ENCODE data around the gene PTPRD. TPM values are rescaled to one million over a fixed set of nuclear protein-coding genes. Genes with fewer than 3 reads are reported as not detected.

The PTPRD gene
- total and polyA plus RNA-seq, 2 of the 4 experiments (the other 2 are of a cell fraction): 0.07 to 0.18 TPM

DNA sequence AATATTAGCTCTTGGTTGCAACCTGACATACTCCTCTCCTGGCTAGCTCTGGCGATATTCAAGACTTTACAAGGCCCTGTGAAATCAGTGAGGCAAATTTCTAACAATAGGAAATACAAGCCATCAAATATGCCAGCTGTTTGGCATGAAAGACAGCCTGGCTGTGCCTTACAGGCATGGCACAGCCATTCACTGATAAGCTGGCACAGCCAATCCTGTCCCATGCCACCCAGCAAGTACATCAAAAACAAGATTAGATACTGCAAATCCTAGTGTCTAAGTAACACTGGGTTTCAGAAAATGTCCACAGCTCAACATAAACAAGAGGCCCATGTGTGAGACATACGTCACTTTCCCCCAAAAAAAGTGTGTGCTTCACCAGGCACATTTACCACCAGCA lies 1767.4 kb downstream of the PTPRD start:
- H3K79me1 ChIP-seq (ENCODE audit: low read depth in 1 of 2, low read length in 2 of 2): no peaks in the 10 kb centered on the region

More for the DNA sequence above, 1767.4 kb downstream of the PTPRD start:
- CTCF ChIA-PET: no interaction called here
- no peak overlapping the region for H2BK5ac ChIP-seq (ENCODE audit: low read depth, low read length, poor library complexity, severe bottlenecking)
- H3K56ac ChIP-seq (ENCODE audit: extremely low read depth, insufficient read depth, low read length): no peak overlapping the region
- H3K14ac ChIP-seq (replicated peaks; ENCODE audit: low read depth, low read length): no peak overlapping the region
- no peak for DNase-seq
- H3K9me3 ChIP-seq (ENCODE audit: control insufficient read depth, insufficient read depth, low read length): no peaks in the 10 kb centered on the region
- no peak overlapping the region for H4K91ac ChIP-seq (ENCODE audit: insufficient read depth, low read depth, low read length)
- H3K36me3 ChIP-seq (ENCODE audit: control insufficient read depth, insufficient read depth, low read length): no peaks in the 10 kb centered on the region
- no peaks in the 10 kb centered on the region for H4K20me1 ChIP-seq (ENCODE audit: insufficient read depth, low read length)
- no TSS peak for BruUV-seq (replicated peaks)
- no peak overlapping the region for H2AFZ ChIP-seq (replicated peaks; ENCODE audit: low read length, poor library complexity)
- H3K23ac ChIP-seq (ENCODE audit: low read depth, low read length): no peak overlapping the region
- no peak overlapping the region for H4K8ac ChIP-seq (ENCODE audit: low read depth in 2 of 2, low read length in 2 of 2)
- no peaks in the 10 kb centered on the region for H3K27me3 ChIP-seq (ENCODE audit: control insufficient read depth, insufficient read depth, low read length)
- H2BK120ac ChIP-seq (ENCODE audit: low read depth, low read length): no peak overlapping the region
- no peak overlapping the region for H3K4me3 ChIP-seq (ENCODE audit: insufficient read depth, low read depth, low read length)
- H3K4ac ChIP-seq (ENCODE audit: low read depth, low read length): no peak overlapping the region
- no peak overlapping the region for H2AK9ac ChIP-seq (replicated peaks; ENCODE audit: low read depth, low read length, poor library complexity)
- intact Hi-C loops (cut with micrococcal nuclease) (no loop called here), dilution Hi-C loops (cut with HindIII; ENCODE audit: low sequenced_read_pairs, unreplicated experiment) (no loop called here), in situ Hi-C loops (cut with MboI; ENCODE audit: low sequenced_read_pairs) (no loop called here)
- WGBS, 2 experiments (ENCODE audit: extremely low coverage in 2 of 2, insufficient read length in 1 of 2): no CpG with 5 or more reads among the region's 2 CpGs
- no peaks in the 10 kb centered on the region for H3K4me1 ChIP-seq (ENCODE audit: control insufficient read depth, insufficient read depth, low read length)
- H2BK20ac ChIP-seq (ENCODE audit: low read depth, low read length): no peak overlapping the region
- H2AK5ac ChIP-seq (ENCODE audit: low read depth, low read length): no peak overlapping the region
- no peak for ATAC-seq (ENCODE audit: low read depth)
- POLR2A ChIA-PET (ENCODE audit: unreplicated experiment): no interaction called here
- H3K9me1 ChIP-seq (ENCODE audit: insufficient read depth, low read length): no peaks in the 10 kb centered on the region
- no peak overlapping the region for H3K9ac ChIP-seq (ENCODE audit: low read depth, low read length)
- no peak overlapping the region for H3K27ac ChIP-seq (ENCODE audit: insufficient read depth, low read length)
- no peak overlapping the region for H4K5ac ChIP-seq (ENCODE audit: low read depth, low read length)
- no peak overlapping the region for H3K4me2 ChIP-seq (ENCODE audit: low read depth, low read length)
- H3K18ac ChIP-seq (ENCODE audit: low read depth, low read length): no peak overlapping the region
- TF ChIP-seq SMC3 (IDR thresholded peaks at IDR 0.05; ENCODE audit: low read depth, low read length) (no peak), MAFK (IDR thresholded peaks at IDR 0.05; ENCODE audit: low read depth, low read length) (no peak), RCOR1 (IDR thresholded peaks at IDR 0.05; ENCODE audit: insufficient replicate concordance, low read length) (no peak), FOS (IDR thresholded peaks at IDR 0.05; ENCODE audit: low read depth, low read length) (no peak), BHLHE40 (IDR thresholded peaks at IDR 0.05; ENCODE audit: low read depth, low read length) (no peak)
- TF ChIP-seq, protein P1, sequence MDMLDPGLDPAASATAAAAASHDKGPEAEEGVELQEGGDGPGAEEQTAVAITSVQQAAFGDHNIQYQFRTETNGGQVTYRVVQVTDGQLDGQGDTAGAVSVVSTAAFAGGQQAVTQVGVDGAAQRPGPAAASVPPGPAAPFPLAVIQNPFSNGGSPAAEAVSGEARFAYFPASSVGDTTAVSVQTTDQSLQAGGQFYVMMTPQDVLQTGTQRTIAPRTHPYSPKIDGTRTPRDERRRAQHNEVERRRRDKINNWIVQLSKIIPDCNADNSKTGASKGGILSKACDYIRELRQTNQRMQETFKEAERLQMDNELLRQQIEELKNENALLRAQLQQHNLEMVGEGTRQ (IDR thresholded peaks at IDR 0.05; ENCODE audit: low read depth, low read length): no peak
- no peak overlapping the region for H2BK15ac ChIP-seq (ENCODE audit: low read depth, low read length)
